Measurements from ENCODE around the gene EZH1. TPM values are rescaled to one million over a fixed set of nuclear protein-coding genes. Genes with fewer than 3 reads are reported as not detected.

The EZH1 gene
- total RNA-seq, 1 experiment from 2014 or later, result 17.7 TPM

DNA sequence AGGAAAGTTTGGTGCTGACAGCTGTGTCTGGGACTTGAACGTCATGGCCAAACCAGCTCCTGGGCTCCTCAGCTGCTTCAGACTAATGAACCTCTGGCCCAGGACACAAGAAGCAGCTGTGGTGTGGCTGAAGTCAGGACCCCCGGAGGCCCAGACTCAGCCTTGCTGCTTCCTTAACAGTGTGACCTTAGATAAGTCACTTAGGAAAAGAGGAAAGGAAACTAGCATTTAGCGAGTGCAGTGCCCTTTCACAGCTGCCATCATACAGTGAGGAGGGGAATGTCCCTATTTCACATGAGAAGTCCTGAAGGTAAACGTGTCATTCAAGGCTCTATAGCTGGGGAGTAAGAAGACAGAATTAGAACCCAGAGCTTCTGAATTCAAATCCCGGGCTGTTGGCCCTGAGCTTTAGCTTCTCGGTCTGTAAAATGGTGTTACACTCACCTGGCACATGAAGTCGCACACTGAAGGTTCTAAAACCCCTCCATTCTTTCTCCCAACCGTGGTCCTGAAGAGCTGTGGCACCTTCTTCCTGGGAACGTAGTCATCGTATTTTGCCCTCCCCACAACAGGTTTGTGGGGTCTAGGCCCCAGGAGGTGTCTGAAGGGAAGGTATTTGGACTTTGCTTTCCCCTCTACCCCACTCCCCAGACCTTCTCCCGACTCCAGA is 15.3 kb upstream of the EZH1 start:
- in situ Hi-C loops (cut with HindIII; ENCODE audit: low pct_unique_long_range_greater_than_20kb, low sequenced_read_pairs), result no loop called here
- DNase-seq (ENCODE audit: low read depth, low spot score), result no peak
- no peaks in the 10 kb centered on the region for H3K36me3 ChIP-seq (ENCODE audit: control insufficient read depth, insufficient read depth, low read length)
- POLR2A ChIA-PET, result interaction anchor here (0.5 to 1.0 kb wide), 3 partner anchors 10 to 38 kb away, joined by 5 to 7 read pairs (median 6); partner anchors contain the start of gene VPS25
- CTCF ChIA-PET, result no interaction called here
- TF ChIP-seq TCF7L2 (IDR thresholded peaks at IDR 0.05; ENCODE audit: low read depth, low read length) (no peak), POLR2AphosphoS5 (IDR thresholded peaks at IDR 0.05; ENCODE audit: low read depth, low read length) (no peak), REST (IDR thresholded peaks at IDR 0.05; ENCODE audit: insufficient read depth in 1 of 2, low read depth in 2 of 2, low read length in 1 of 2) (no peak), CTCF (IDR thresholded peaks at IDR 0.05) (no peak), SIN3A (IDR thresholded peaks at IDR 0.05; ENCODE audit: borderline replicate concordance, insufficient read depth, low read depth, low read length) (no peak)
- no peaks in the 10 kb centered on the region for H3K4me1 ChIP-seq (ENCODE audit: control insufficient read depth, insufficient read depth, low read length)
- no TSS peak for BruUV-seq (replicated peaks)
- H3K9me3 ChIP-seq (ENCODE audit: control insufficient read depth, insufficient read depth, low read depth, low read length), result no peaks in the 10 kb centered on the region
- H3K4me3 ChIP-seq (ENCODE audit: low read depth in 2 of 2, low read length in 2 of 2), result no peak overlapping the region
- ATAC-seq, result no peak
- H3K27me3 ChIP-seq (ENCODE audit: control insufficient read depth, insufficient read depth, low read length), result no peaks in the 10 kb centered on the region
- no peak overlapping the region for H3K27ac ChIP-seq (ENCODE audit: low read length)
- intact Hi-C loops (cut with micrococcal nuclease; ENCODE audit: unreplicated experiment), result no loop called here

DNA sequence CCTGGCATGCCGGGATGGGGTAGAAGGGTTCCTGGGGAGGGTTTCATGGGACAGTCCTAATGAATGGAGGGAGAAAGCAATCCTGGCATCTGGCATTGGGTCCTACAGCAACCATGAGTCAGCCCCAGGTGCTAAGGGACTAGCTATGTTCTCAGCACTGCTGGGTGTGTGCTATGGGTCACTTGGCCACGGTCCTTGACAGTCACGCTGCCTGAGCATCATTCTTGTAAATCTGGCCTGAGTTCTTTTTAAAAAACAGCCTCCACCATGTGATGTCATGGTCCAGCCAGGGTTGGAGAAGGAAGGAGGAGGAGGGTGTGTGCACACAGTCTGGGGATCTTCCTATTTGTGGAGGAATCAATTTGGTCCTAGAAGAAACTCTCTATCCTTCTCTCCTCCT is 9.9 kb upstream of the EZH1 start:
- no peaks in the 10 kb centered on the region for H3K4me1 ChIP-seq (ENCODE audit: control insufficient read depth, insufficient read depth, low read length)
- DNase-seq (ENCODE audit: low read depth, low spot score) (no peak), ATAC-seq (no peak)
- no peak for TF ChIP-seq TCF7L2 (IDR thresholded peaks at IDR 0.05; ENCODE audit: low read depth, low read length)
- no peak for TF ChIP-seq SIN3A (IDR thresholded peaks at IDR 0.05; ENCODE audit: borderline replicate concordance, insufficient read depth, low read depth, low read length)
- TF ChIP-seq REST (IDR thresholded peaks at IDR 0.05; ENCODE audit: insufficient read depth in 1 of 2, low read depth in 2 of 2, low read length in 1 of 2), result no peak
- no peaks in the 10 kb centered on the region for H3K9me3 ChIP-seq (ENCODE audit: control insufficient read depth, insufficient read depth, low read depth, low read length)
- intact Hi-C loops (cut with micrococcal nuclease; ENCODE audit: unreplicated experiment) (no loop called here), in situ Hi-C loops (cut with HindIII; ENCODE audit: low pct_unique_long_range_greater_than_20kb, low sequenced_read_pairs) (no loop called here)
- no peak overlapping the region for H3K27ac ChIP-seq (ENCODE audit: low read length)
- H3K4me3 ChIP-seq (ENCODE audit: low read depth in 2 of 2, low read length in 2 of 2), result no peak overlapping the region
- no peaks in the 10 kb centered on the region for H3K36me3 ChIP-seq (ENCODE audit: control insufficient read depth, insufficient read depth, low read length)
- POLR2A ChIA-PET, result no interaction called here
- BruUV-seq (replicated peaks), result no TSS peak
- CTCF ChIA-PET, result no interaction called here
- no peaks in the 10 kb centered on the region for H3K27me3 ChIP-seq (ENCODE audit: control insufficient read depth, insufficient read depth, low read length)
